Tibial nerve (tissue), 3 donors: ENCODE data around the gene DOHH.

Experiments
- POLR2A ChIP-seq, 2 donors: fragments of 450-650 bp; IDR thresholded peaks; one replicate each; pipeline ENCODE4 v1.6.1; 2017; ENCODE audit warnings: antibody characterized with exemption in 2 of 2, mild to moderate bottlenecking in 2 of 2, moderate library complexity in 2 of 2
- TF ChIP-seq, protein P1 (sequence below), 5 experiments: fragments of 200-600 bp in 3 of 5; fragments of 450-650 bp in 2 of 5; sonication (generic) in 3 of 5; IDR thresholded peaks; one replicate each; pipeline ENCODE4 v1.5.1; 2016 to 2019; ENCODE audit warnings: antibody characterized with exemption in 5 of 5, mild to moderate bottlenecking in 3 of 5, moderate library complexity in 2 of 5

GRCh38 chr19:3526507-3527237 is 26.2 kb upstream of the DOHH start:
- TF ChIP-seq, protein P1, sequence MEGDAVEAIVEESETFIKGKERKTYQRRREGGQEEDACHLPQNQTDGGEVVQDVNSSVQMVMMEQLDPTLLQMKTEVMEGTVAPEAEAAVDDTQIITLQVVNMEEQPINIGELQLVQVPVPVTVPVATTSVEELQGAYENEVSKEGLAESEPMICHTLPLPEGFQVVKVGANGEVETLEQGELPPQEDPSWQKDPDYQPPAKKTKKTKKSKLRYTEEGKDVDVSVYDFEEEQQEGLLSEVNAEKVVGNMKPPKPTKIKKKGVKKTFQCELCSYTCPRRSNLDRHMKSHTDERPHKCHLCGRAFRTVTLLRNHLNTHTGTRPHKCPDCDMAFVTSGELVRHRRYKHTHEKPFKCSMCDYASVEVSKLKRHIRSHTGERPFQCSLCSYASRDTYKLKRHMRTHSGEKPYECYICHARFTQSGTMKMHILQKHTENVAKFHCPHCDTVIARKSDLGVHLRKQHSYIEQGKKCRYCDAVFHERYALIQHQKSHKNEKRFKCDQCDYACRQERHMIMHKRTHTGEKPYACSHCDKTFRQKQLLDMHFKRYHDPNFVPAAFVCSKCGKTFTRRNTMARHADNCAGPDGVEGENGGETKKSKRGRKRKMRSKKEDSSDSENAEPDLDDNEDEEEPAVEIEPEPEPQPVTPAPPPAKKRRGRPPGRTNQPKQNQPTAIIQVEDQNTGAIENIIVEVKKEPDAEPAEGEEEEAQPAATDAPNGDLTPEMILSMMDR (IDR thresholded peaks at IDR 0.05): no peak
- TF ChIP-seq POLR2A (IDR thresholded peaks at IDR 0.05): no peak
